Kidney epithelial cell (primary cell): ENCODE results near the gene LIMS1. TPM values are rescaled to one million over a fixed set of nuclear protein-coding genes. Genes with fewer than 3 reads are reported as not detected.
"Not testable (repeated sequence)": the region's sequence is repeated elsewhere in the genome, so short reads cannot be mapped to it uniquely, and the experiment has no call there.

Experiments
- DNase-seq: peaks from one replicate; pipeline ENCODE4 v3.0.0-alpha.2; 2010; ENCODE audit warnings: low read depth
- H3K27me3 ChIP-seq: 2 replicates; pipeline ENCODE4 v1.6.0; 2011; ENCODE audit warnings: low read length; ENCODE audit not compliant: control insufficient read depth, insufficient read depth
- H3K36me3 ChIP-seq: 2 replicates; pipeline ENCODE4 v1.5.1; 2011; ENCODE audit warnings: low read length; ENCODE audit not compliant: control insufficient read depth, insufficient read depth
- H3K4me3 ChIP-seq: 2 replicates; pipeline ENCODE4 v1.5.1; 2011; ENCODE audit warnings: low read depth, mild to moderate bottlenecking, control low read depth, low read length
- CTCF ChIP-seq: IDR thresholded peaks from 2 replicates; pipeline ENCODE4 v1.5.1; 2011; ENCODE audit warnings: mild to moderate bottlenecking, moderate library complexity, low read length, control low read depth, inconsistent platforms; ENCODE audit not compliant: insufficient read depth, poor library complexity, severe bottlenecking
- total RNA-seq: library from RNA; depleted of rRNA; stranded (reverse); fragments of >200 nt; gene quantifications from 2 replicates; pipeline ENCODE4 v1.2.3, GENCODE V29; 2015

The LIMS1 gene
- total RNA-seq, 1 donor from 2014 or later = 202 TPM

GRCh38 chr2:108701806-108702205 lies 167.5 kb downstream of the LIMS1 start:
- Histone ChIP-seq H3K36me3 (no peaks in the 10 kb centered on the region), H3K27me3 (no peaks in the 10 kb centered on the region), H3K4me3 (no peak overlapping the region)
- no peak for DNase-seq
- no peak for TF ChIP-seq CTCF

- no peak overlapping the region for H3K4me3 ChIP-seq
- H3K36me3 ChIP-seq = no peaks in the 10 kb centered on the region
- DNase-seq = no peak
- no peak for TF ChIP-seq CTCF
- H3K27me3 ChIP-seq = no peaks in the 10 kb centered on the region
Measured at GRCh38 chr2:108704871-108705270, 170.6 kb downstream of the LIMS1 start.

GRCh38 chr2:108707300-108707699 lies 173.0 kb downstream of the LIMS1 start:
- no peak for TF ChIP-seq CTCF
- DNase-seq = no peak
- Histone ChIP-seq H3K27me3 (no peaks in the 10 kb centered on the region), H3K36me3 (no peaks in the 10 kb centered on the region), H3K4me3 (no peak overlapping the region)

GRCh38 chr2:108716971-108717370 lies 182.7 kb downstream of the LIMS1 start:
- not testable (repeated sequence) for H3K27me3 ChIP-seq, H3K36me3 ChIP-seq, H3K4me3 ChIP-seq, DNase-seq

- DNase-seq = peak; percentile 91
- H3K27me3 ChIP-seq = no peaks in the 10 kb centered on the region
- H3K4me3 ChIP-seq = peak within 1 kb of the TSS; percentile 83
- no peaks in the 10 kb centered on the region for H3K36me3 ChIP-seq
- no peak for TF ChIP-seq CTCF
Measured at GRCh38 chr2:108719149-108720044, 185.1 kb downstream of the LIMS1 start, which contains the start of gene RANBP2. Gene RANBP2, plus strand, starts transcription at chr2:108719482. Its CDS starts 125 bp downstream, at chr2:108719607.

- not testable (repeated sequence) for H3K4me3 ChIP-seq, H3K27me3 ChIP-seq, H3K36me3 ChIP-seq, DNase-seq
Measured at GRCh38 chr2:108726048-108726447, 191.8 kb downstream of the LIMS1 start.

- not testable (repeated sequence) for H3K27me3 ChIP-seq, H3K36me3 ChIP-seq, H3K4me3 ChIP-seq, DNase-seq
Measured at GRCh38 chr2:108734656-108735055, 200.4 kb downstream of the LIMS1 start.

Other genes with a start within 250 kb of the LIMS1 start
- 8.4 and 10.4 TPM in 2 replicates for gene SULT1C2, start 245.6 kb upstream of the LIMS1 start, total RNA-seq
- gene SULT1C4, start 156.5 kb upstream of the LIMS1 start, total RNA-seq = 33.3 and 37.7 TPM in 2 replicates
- gene GCC2, start 85.3 kb upstream of the LIMS1 start, total RNA-seq = 24.7 and 25.3 TPM in 2 replicates
- gene RANBP2, start 185.0 kb downstream of the LIMS1 start, total RNA-seq = 53.2 and 56.4 TPM in 2 replicates